Measurements from ENCODE around the gene TBC1D19. TPM values are rescaled to one million over a fixed set of nuclear protein-coding genes. Genes with fewer than 3 reads are reported as not detected.
"Not testable (repeated sequence)": the region's sequence is repeated elsewhere in the genome, so short reads cannot be mapped to it uniquely, and the experiment has no call there.

TBC1D19 gene
- total RNA-seq, 1 donor from 2014 or later, result 7.1 TPM

GRCh38 chr4:26596843-26597242 is 13.0 kb downstream of the TBC1D19 start:
- no peak for DNase-seq (ENCODE audit: low read depth in 2 of 2)

DNA sequence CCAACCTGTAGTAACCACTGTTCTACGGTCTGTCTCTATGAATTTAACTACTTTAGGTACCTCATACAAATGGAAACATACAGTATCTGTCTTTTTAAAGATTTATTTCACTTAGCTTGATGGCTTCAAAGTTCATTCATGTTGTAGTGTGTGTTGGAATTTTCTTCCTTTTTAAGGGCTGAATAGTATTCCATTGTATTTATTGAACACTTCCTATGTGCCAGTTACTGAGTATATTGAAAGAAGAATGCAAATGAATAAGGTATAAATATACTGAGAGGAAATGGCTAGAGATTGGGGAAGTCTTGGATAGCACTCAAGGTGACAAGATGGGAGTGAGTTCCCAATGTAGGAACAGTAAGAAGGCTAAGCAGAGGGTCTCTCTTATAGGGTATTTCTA is 17.3 kb downstream of the TBC1D19 start:
- no peak for DNase-seq (ENCODE audit: low read depth in 2 of 2)

GRCh38 chr4:26607776-26608175 is 23.9 kb downstream of the TBC1D19 start:
- no peak for DNase-seq (ENCODE audit: low read depth in 2 of 2)

- no peak for DNase-seq (ENCODE audit: low read depth in 2 of 2)
Observed at GRCh38 chr4:26609391-26609790, 25.5 kb downstream of the TBC1D19 start.

GRCh38 chr4:26609868-26610267 is 26.0 kb downstream of the TBC1D19 start:
- DNase-seq (ENCODE audit: low read depth in 2 of 2), result no peak

DNA sequence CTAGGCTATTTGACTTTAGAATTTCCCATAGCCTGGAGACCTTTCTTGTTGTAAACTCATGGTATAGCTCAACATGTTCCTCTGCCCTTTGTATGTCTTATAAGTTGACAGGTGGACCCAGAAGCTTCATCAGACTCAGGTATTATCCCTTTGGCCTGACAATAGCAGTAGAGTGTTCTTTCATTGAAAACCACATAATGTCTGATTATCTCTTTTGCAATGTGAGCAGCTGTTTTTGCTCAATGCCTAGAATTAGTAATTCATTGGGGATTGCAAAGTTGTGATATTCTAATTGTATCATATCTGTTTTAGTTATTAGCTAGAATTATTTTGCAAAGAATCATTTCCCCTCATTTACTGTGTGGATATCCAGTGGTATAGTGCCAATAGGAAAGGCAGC is 27.5 kb downstream of the TBC1D19 start:
- no peak for DNase-seq (ENCODE audit: low read depth in 2 of 2)

- no peak for DNase-seq (ENCODE audit: low read depth in 2 of 2)
Observed at GRCh38 chr4:26611885-26612284, 28.0 kb downstream of the TBC1D19 start.

- DNase-seq (ENCODE audit: low read depth in 2 of 2), result no peak
Observed at GRCh38 chr4:26613237-26613636, 29.4 kb downstream of the TBC1D19 start.

DNA sequence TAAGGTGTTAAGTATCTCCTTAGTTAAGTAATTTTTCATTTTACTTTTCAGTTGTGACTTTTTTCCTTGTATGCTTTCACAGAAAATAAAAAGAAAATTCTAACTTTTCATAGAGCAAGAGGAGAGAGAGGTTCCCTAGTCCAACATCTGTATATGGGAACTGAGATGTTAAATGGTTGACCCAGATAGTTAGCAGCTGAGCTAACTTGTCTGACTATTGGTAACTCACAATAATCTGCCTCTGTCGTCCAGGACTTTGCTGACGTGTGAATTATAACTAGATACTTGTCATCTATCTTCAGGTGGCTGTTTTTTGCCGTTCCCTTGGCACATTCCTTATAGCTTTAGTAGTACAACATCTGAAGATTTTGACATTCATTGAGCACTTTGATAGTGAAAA is 29.9 kb downstream of the TBC1D19 start:
- DNase-seq (ENCODE audit: low read depth in 2 of 2), result no peak

- no peak for DNase-seq (ENCODE audit: low read depth in 2 of 2)
Observed at GRCh38 chr4:26619784-26620183, 35.9 kb downstream of the TBC1D19 start.

DNA sequence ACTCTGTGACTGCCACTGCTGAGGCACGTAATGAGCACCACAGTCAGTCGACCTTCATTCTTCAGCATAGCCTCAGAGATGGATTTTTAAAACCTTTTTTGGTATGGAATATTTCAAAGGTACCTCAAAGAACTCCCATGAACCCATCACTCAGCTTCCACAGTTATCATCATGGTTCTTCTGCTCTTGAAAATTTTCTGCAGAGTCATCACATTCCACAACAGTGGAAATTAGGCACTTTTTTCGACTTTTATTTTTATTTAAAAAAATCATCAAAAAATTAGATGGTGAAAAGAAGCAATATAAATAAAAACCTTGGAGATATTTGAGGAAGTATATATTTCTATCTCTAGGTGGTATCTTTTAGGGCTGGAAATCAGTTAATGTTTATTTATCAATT is 37.5 kb downstream of the TBC1D19 start:
- no peak for DNase-seq (ENCODE audit: low read depth in 2 of 2)

DNA sequence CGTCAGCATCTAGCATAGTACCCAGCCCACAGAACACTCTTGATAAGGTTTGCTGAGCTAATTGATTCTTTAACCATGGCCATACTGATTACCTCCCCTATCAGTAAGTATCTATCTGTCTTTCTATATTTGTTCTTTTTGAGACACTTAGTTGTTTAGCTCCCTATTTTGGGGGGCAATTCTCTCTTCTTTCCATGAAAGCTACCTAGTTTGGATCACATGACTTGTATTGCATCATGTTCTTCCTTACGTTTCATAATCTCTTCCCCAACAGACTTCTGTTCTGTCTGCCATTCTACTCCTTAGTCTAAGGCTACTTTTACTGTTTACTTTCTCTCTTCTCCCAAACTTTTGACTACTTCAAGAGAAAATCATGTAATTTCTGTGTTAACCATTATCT is 39.0 kb downstream of the TBC1D19 start:
- no peak for DNase-seq (ENCODE audit: low read depth in 2 of 2)

GRCh38 chr4:26626658-26627057 is 42.8 kb downstream of the TBC1D19 start:
- not testable (repeated sequence) for DNase-seq (ENCODE audit: low read depth in 2 of 2)

- no peak for DNase-seq (ENCODE audit: low read depth in 2 of 2)
Observed at GRCh38 chr4:26632916-26633315, 49.0 kb downstream of the TBC1D19 start.

DNA sequence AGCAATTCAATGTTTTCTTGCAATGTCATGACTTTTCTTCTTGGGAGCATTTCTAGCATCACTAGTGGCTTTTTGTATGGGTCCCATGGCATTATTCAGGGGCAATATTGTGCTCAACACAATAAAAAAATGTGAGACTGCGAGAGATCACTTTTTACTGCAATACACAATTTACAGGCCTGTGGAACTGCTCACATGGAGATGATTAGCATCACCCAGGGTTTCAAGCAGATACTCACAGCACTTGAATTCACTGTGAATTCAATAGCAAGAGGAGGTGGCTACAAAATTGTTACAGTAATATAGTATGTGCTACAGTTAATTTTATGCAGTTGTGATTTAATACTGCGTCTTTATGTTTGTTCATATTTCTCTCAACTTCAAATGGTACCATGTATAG is 50.4 kb downstream of the TBC1D19 start:
- DNase-seq (ENCODE audit: low read depth in 2 of 2), result no peak

GRCh38 chr4:26636458-26636857 is 52.6 kb downstream of the TBC1D19 start:
- DNase-seq (ENCODE audit: low read depth in 2 of 2), result no peak

DNA sequence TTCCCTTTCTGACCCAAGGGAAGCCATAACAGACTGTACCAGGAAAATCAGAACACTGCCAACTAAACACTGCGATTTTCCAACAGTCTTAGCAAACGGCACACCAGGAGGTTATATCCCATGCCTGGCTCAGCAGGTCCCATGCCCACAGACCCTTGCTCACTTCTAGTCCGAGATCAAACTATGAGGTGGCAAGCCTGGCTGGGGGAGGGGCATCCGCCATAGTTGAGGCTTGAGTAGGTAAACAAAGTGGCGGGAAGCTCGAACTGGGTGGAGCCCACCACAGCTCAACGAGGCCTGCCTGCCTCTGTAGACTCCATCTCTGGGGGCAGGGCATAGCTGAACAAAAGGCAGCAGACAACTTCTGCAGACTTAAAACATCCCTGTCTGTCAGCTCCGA is 56.8 kb downstream of the TBC1D19 start:
- DNase-seq (ENCODE audit: low read depth in 2 of 2), result not testable (repeated sequence)

- DNase-seq (ENCODE audit: low read depth in 2 of 2), result no peak
Observed at GRCh38 chr4:26647523-26648224, 63.8 kb downstream of the TBC1D19 start.

GRCh38 chr4:26648260-26648659 is 64.4 kb downstream of the TBC1D19 start:
- no peak for DNase-seq (ENCODE audit: low read depth in 2 of 2)

DNA sequence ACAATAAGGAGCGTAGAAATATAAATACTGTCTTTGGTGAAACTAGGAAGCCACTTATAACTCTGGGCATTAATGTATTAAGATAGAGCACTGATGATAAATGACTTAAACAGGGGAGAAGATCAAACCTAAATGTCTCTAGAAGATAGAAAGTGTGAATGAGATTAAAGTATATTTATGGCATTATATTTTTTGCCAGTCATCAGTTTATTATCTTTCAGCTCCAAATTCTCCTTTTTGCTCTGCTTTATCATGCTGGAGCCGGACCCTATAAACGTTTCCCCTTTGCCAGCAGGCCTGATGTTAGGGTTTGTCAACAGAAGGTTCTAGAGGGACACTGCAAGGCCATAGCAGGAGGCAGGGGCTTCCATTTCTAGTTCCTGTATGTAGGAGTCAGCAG is 76.4 kb downstream of the TBC1D19 start:
- no peak for DNase-seq (ENCODE audit: low read depth in 2 of 2)

- no peak for DNase-seq (ENCODE audit: low read depth in 2 of 2)
Observed at GRCh38 chr4:26663888-26664287, 80.0 kb downstream of the TBC1D19 start.

DNA sequence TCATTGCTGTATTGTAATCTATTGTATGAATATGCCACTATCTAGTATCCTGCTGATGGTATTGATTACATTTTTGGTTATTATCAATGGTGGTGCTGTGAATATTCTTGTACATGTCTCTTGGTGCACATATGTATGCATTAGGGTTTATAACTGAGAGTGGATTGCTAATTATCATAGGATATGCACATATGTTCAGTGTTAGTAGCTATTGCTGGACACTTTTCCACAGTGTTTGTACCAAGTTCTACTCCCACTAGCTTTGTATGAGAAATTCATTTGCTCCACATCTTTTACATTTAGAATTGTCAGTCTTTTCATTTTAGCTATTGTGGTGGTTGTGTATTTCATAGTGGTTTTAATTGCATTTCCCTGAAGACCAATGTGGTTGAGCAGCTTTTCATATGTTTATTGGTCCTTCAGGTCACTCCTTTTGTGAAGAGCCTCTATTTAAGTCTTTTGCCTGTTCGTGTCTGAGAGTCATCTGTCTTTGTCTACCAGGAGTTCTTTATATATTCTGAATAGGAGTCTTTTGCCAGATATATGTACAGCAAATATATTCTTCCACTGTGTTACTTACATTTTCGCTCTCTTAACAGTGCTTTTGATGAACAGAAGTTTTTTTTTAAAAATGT is 87.1 kb downstream of the TBC1D19 start:
- no peak for DNase-seq (ENCODE audit: low read depth in 2 of 2)

- DNase-seq (ENCODE audit: low read depth in 2 of 2), result not testable (repeated sequence)
Observed at GRCh38 chr4:26679040-26679695, 95.3 kb downstream of the TBC1D19 start.

Measured in dermis microvascular lymphatic vessel endothelial cell (primary cell).